Mucosa of stomach (tissue), 1 donor: Measurements from ENCODE around the gene CFAP74.

Source experiments
- H3K27me3 ChIP-seq: one replicate; pipeline ENCODE4 v1.7.0; 2013; ENCODE audit warnings: mild to moderate bottlenecking, low read length; ENCODE audit not compliant: control insufficient read depth, insufficient read depth
- H3K36me3 ChIP-seq: one replicate; pipeline ENCODE4 v1.7.0; 2013; ENCODE audit warnings: low read length; ENCODE audit not compliant: control insufficient read depth, insufficient read depth
- H3K4me1 ChIP-seq: one replicate; pipeline ENCODE4 v1.7.0; 2013; ENCODE audit warnings: mild to moderate bottlenecking, low read length; ENCODE audit not compliant: control insufficient read depth, insufficient read depth
- H3K4me3 ChIP-seq: one replicate; pipeline ENCODE4 v1.7.0; 2013; ENCODE audit warnings: low read length
- H3K9ac ChIP-seq: one replicate; pipeline ENCODE4 v1.7.0; 2013; ENCODE audit warnings: mild to moderate bottlenecking, low read length, moderate library complexity
- H3K9me3 ChIP-seq: one replicate; pipeline ENCODE4 v1.7.0; 2013; ENCODE audit warnings: mild to moderate bottlenecking, low read length, moderate library complexity; ENCODE audit not compliant: control insufficient read depth
- donor health status: Pancreatic carcinoma.

CFAP74 gene

DNA sequence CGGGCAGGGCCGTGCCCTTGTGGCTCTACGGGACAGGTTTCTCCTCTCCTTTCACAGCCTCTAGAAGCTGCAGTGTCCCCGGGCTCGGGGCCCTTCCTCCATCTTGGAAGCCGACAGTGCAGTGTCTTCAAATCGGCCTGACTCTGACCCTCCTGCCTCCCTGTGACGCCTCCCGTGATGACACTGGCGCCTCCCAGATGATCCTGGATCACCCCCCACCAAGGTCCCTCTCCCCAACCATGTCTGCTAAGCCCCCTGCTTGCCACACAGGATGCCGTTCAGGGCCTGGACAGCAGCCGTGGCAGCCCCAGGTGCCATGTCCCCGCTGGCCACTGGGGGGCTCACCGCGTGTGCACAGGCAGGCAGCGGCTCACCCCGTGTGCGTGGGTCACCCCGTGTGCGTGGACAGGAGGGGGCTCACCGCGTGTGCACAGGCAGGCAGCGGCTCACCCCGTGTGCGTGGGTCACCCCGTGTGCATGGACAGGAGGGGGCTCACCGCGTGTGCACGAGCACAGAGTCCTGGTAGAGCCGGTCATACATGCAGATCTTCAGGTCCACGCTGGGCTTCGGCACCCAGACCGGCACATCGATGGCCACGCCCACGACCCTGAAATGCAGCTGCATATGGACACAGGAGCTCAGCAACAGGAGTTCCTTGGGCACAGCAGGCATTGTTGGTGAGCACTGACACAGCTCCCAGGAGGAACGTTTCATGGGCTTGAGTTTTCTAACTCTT is 59.6 kb downstream of the CFAP74 start:
- Histone ChIP-seq H3K9ac (no peak overlapping the region), H3K4me3 (no peak overlapping the region), H3K9me3 (no peaks in the 10 kb centered on the region), H3K27me3 (peaks cover 28% of the 10 kb centered on the region), H3K36me3 (no peaks in the 10 kb centered on the region), H3K4me1 (peaks cover 12% of the 10 kb centered on the region)

DNA sequence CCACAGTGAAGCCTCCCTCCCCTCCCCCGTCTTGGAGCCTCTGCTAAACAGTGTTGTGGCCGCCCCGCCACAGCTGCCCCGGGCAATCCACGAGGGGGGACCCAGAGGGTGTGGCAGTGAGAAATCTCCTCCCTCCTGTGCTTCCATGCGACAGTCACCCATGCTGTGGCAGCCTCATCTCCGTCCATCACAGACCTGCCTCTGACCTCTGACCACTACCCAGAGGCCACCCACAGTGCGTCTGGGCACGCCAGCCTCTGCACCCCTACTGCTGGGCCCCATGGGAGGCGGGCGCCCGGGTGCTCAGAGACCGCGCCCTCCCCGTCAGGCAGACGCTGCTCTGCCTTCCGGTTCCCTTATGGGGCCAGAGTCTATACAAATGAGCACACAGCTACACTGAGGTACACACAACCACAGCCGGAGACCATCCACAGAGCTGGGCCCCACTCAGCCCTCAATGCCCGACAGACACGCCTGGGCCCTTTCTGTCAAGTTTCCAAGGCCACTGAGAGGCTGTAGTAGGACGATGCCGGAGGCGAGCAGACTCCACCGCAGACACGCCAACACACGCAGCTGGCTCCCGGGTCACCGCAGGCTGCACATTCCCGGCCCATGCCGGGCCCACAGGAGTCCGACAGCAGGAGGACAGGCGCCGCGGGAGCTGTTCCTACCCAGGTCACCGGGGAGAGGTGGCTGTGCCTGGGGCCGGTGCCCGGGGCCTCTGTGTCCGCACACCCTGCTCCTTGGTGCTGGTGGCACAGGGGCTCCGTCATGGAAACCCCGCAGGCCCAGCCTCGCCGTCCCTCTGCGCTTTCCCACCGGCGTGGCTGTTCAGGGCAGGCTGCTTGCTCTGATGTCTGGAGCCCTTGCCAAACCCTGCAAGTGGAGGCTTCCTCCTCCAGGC is 60.6 kb downstream of the CFAP74 start:
- Histone ChIP-seq H3K4me3 (no peak overlapping the region), H3K9ac (no peak overlapping the region), H3K9me3 (no peaks in the 10 kb centered on the region), H3K4me1 (peaks cover 12% of the 10 kb centered on the region), H3K36me3 (no peaks in the 10 kb centered on the region), H3K27me3 (peaks cover 28% of the 10 kb centered on the region)

DNA sequence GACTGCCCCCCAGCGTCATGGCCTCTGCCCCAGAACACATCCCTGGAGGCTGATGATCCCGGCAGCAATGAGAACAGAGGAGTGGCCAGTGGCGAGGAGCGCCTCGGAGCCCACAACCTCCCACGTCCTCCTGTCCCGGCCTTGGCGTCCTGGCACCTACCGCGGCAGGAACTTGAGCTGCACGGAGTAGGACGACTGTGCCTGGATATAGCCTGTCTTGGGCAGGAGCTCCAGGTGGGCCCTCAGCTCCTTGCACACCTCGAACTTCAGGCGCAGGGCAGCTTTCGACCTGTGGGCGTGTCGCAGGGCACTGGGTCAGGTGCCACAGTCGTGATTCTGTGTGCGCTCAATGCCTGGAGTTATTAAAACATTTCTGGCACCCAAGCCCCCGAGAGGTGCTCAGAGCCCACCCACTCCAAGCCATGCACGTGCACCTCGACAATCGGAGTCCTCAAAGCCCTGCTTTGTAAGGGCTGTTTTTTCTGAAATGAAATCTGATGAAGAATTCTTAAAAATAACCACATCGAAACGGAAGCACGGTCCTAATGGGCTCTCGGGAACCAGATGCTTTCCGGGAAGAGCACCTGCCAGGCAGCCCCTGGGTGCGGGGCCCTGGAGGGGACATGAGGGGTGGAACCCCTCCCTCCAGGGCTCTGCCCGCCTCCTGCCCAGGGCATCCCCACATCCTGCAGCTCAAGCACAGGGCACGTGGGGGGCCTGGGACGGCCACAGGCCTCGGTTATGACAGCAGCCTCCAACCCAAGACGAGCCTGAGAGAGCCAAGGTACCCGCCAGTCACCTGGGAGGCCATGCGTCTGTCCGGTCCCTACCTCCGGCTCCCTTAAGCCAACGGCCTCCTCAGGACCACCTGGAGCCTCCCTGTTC is 61.5 kb downstream of the CFAP74 start:
- peaks cover 12% of the 10 kb centered on the region for H3K4me1 ChIP-seq
- H3K9me3 ChIP-seq, result no peaks in the 10 kb centered on the region
- H3K4me3 ChIP-seq, result no peak overlapping the region
- no peaks in the 10 kb centered on the region for H3K36me3 ChIP-seq
- no peak overlapping the region for H3K9ac ChIP-seq
- H3K27me3 ChIP-seq, result peaks cover 28% of the 10 kb centered on the region

DNA sequence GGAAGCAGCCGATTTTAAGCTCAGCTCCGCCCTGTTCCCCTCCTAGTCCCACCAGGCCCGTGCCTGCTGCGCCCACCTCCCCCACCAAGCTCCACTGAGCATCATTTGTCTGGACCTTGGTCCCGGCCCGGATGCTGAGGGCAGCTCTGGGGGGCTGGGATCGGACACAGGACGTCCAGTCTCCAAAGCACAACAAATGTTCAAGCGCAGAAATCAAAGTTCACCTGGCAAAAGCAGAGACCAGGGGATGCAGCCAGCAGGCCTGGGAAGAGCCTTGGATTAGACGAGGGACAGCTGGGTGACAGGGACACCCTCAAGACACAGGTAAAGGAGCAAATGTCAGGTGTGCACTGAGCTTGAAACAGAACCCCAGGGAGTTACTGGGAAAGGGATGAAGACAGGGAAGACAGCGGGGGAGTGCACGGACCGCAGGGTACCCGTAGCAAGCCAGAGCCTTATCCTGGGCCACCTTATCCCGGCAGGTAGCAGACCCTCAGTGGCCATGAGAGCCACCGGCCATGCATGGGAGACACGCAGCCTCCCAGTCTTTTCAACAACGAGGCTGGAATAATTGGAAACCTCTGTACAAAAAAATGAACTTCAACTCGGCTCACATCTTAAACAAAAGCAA is 62.3 kb downstream of the CFAP74 start:
- Histone ChIP-seq H3K4me3 (no peak overlapping the region), H3K9ac (no peak overlapping the region), H3K4me1 (peaks cover 6% of the 10 kb centered on the region), H3K27me3 (peaks cover 26% of the 10 kb centered on the region), H3K9me3 (no peaks in the 10 kb centered on the region), H3K36me3 (no peaks in the 10 kb centered on the region)

DNA sequence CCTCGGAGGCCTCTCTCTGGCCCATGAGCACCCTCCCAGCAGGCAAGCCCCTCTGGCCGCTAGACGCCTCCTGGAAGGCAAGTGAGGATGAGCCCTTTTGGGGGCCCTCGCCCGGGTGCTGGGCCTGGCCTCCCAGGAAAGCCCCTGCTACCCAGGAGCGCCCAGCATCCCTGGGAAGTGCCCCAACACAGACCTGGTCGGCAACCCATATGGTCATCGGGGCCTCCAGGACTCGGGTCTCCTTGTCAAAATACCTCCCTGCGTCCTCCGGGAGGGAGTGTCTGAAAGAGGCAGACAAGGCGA is 63.5 kb downstream of the CFAP74 start:
- peaks cover 23% of the 10 kb centered on the region for H3K27me3 ChIP-seq
- H3K4me1 ChIP-seq, result peaks cover 5% of the 10 kb centered on the region
- no peaks in the 10 kb centered on the region for H3K9me3 ChIP-seq
- no peak overlapping the region for H3K4me3 ChIP-seq
- H3K9ac ChIP-seq, result no peak overlapping the region
- no peaks in the 10 kb centered on the region for H3K36me3 ChIP-seq

DNA sequence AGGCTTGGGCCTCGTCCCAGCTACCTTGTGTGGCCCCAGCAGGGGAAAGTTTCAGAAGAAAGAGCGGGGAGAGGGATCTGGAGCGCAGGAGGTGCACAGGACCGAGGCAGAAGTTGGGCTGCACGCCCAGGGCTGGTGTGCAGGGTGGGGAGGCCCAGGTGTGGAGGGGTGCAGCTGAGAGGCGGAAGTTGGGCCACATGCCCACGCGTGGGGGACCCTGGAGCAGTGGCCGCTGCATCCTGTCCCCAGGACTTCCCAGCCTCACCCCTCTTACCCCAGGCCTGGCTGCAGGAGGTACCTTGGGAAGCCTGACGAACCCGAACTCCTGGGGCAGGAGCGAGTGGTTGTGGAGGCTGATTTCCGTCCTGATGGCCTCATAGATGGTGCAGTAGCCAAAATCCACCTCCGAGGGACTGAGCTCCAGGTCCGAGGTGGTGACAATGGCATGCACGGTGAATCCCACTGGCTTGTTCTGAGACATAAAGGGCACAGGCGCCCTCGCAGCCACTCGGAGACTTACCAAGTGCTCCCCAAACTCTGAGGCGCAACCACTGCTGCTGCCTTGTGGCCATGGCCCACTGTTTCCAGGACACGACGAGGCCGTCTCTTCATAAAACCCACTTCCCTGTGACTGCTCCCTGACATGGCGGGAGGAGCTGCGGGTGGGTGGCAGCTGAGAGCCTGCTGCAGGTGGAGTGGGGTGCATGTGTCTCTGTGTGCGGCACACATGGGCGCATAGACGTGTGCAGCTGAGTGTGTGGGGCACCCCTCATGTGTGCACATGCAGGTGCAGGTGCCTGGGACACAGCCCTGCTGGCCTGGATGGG is 64.1 kb downstream of the CFAP74 start:
- peaks cover 23% of the 10 kb centered on the region for H3K27me3 ChIP-seq

DNA sequence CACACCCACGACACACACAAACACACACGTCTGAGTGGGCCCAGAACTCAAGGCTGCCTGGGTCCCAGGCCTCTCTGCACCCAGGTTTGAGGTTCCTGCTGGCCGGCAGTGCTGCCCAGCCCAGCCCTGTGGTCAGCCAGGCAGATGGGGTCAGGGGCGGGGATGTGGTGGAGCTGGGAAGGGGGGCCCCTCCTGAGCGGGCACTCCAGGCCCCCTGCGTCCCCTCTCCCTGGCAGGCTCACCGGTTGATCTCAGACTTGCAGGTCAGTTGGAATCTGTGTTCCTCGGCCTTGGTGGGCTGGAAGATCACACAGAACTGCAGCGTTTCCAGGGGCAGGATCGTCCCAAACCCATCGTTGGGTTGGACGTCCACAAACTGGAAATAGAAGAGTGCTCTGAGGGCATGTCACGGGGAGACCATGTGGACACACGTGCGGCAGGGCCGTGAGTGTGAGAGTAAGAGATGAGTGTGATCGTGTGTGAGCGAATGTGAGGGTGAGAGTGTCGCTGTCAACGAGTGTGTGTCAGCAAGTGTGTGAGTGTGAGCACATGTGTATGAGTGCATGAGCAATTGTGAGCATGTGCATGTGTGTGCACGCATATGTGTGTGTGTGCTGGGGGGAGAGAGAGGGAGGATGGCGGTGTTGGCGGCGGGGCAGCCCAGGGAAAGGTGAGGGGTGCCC is 64.8 kb downstream of the CFAP74 start:
- no peak overlapping the region for H3K4me3 ChIP-seq
- H3K9me3 ChIP-seq, result no peaks in the 10 kb centered on the region
- no peaks in the 10 kb centered on the region for H3K4me1 ChIP-seq
- H3K9ac ChIP-seq, result no peak overlapping the region
- peaks cover 19% of the 10 kb centered on the region for H3K27me3 ChIP-seq
- no peaks in the 10 kb centered on the region for H3K36me3 ChIP-seq

More for the DNA sequence above, 64.1 kb downstream of the CFAP74 start:
- no peak overlapping the region for H3K4me3 ChIP-seq
- H3K4me1 ChIP-seq, result peaks cover 5% of the 10 kb centered on the region
- no peaks in the 10 kb centered on the region for H3K36me3 ChIP-seq
- H3K9me3 ChIP-seq, result no peaks in the 10 kb centered on the region
- no peak overlapping the region for H3K9ac ChIP-seq

DNA sequence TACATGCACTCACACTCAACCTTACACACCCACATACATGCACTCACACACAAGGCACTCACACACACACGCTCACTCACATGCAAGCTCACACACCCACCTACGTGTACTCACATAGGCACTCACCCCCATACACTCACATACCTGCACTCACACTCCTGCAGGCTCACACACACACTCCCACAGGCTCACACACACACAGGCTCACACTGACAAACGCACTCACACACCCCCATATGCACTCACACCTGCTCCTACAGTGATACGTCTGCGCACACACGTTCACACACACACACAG is 65.4 kb downstream of the CFAP74 start:
- Histone ChIP-seq H3K36me3 (no peaks in the 10 kb centered on the region), H3K4me1 (no peaks in the 10 kb centered on the region), H3K9me3 (no peaks in the 10 kb centered on the region), H3K4me3 (no peak overlapping the region), H3K9ac (no peak overlapping the region), H3K27me3 (peaks cover 13% of the 10 kb centered on the region)

DNA sequence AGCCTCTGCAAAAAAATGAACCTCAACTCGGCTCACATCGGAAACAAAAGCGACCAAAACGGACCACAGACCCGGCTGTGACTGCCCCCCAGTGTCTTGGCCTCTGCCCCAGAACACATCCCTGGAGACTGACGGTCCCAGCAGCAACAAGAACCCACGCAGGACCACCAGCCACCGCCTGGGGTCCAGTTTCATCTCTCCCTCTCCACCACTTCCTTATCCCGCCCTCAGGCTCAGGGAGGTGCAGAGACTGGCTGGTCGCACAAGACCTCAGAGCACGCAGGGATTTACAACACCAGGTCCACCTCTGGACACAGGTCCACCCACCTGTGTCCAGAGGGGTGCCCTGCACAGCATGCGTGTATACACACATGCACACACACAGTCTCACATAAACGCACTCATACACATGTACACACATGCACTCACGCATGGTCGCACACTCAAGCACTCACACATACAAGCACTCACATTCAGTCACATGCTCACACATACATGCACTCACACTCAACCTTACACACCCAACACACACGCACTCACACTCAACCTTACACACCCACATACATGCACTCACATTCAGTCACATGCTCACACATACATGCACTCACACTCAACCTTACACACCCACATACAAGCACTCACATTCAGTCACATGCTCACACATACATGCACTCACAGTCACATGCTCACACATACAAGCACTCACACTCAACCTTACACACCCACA is 65.9 kb downstream of the CFAP74 start:
- peaks cover 8% of the 10 kb centered on the region for H3K27me3 ChIP-seq

DNA sequence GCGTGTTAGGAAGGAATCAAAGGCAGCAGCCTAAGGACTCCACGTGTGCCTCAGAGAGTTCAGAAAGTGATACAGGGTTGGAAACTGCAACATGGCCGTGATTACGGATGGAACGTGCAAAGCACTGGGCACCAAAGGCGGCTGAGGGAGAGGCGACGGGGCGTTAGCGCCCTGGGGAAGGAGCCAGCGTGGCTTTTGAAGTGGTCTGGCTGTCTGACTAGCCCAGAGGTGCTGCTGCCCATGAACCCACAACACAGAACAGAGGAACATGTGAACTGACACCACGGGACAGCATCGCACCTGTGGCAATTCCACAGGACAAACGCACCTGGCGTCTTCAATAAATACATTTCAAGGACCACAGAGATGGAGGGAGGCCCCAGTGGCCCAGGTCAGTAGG is 66.5 kb downstream of the CFAP74 start:
- H3K4me3 ChIP-seq, result no peak overlapping the region
- no peaks in the 10 kb centered on the region for H3K9me3 ChIP-seq
- H3K9ac ChIP-seq, result no peak overlapping the region
- H3K4me1 ChIP-seq, result no peaks in the 10 kb centered on the region
- no peaks in the 10 kb centered on the region for H3K36me3 ChIP-seq
- H3K27me3 ChIP-seq, result peaks cover 4% of the 10 kb centered on the region

More for the DNA sequence above, 65.9 kb downstream of the CFAP74 start:
- no peaks in the 10 kb centered on the region for H3K36me3 ChIP-seq
- H3K4me1 ChIP-seq, result no peaks in the 10 kb centered on the region
- H3K4me3 ChIP-seq, result no peak overlapping the region
- no peaks in the 10 kb centered on the region for H3K9me3 ChIP-seq
- no peak overlapping the region for H3K9ac ChIP-seq
